ENCODE measurements around the gene CEP128.

GRCh38 chr14:80987235-80988032, 45.9 kb upstream of the CEP128 start:
- TF ChIP-seq CTCF (IDR thresholded peaks at IDR 0.05) (peak; percentile 83 to 93 (median 86)), POLR2A (IDR thresholded peaks at IDR 0.05) (no peak)

All from uterus (tissue), 2 donors.